NCI-H2171 (cell line): ENCODE results near the gene GFRA1.
"Not testable (repeated sequence)": the region's sequence is repeated elsewhere in the genome, so short reads cannot be mapped to it uniquely, and the experiment has no call there.

Source experiments
- DNase-seq: peaks from one replicate; lab custom pipeline; 2025; lab: John Stamatoyannopoulos, UW

GFRA1 gene

GRCh38 chr10:116063107-116063506 lies 209.9 kb downstream of the GFRA1 start:
- DNase-seq: no peak

- DNase-seq: no peak
These were observed 212.1 kb downstream of the GFRA1 start for GRCh38 chr10:116060864-116061263.

GRCh38 chr10:116059320-116059719 lies 213.7 kb downstream of the GFRA1 start:
- DNase-seq: no peak

GRCh38 chr10:116056445-116057293 lies 216.3 kb downstream of the GFRA1 start:
- no peak for DNase-seq

DNA sequence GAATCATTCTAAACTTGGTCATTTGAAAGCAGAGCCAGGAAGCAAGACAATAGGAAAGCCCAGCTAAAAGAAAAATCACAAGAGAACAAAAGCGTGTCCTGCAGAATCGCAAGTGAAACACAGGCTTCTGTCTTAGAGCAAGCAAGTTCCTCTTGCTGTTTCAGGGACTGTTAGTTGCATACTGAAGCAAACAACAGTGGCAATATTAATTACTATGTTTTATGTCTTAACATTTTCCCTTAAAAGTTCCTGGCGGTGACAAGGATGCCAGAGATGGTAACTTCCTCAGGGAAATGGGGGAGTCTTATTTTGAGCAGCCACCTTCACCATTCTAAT lies 217.1 kb downstream of the GFRA1 start:
- no peak for DNase-seq

DNA sequence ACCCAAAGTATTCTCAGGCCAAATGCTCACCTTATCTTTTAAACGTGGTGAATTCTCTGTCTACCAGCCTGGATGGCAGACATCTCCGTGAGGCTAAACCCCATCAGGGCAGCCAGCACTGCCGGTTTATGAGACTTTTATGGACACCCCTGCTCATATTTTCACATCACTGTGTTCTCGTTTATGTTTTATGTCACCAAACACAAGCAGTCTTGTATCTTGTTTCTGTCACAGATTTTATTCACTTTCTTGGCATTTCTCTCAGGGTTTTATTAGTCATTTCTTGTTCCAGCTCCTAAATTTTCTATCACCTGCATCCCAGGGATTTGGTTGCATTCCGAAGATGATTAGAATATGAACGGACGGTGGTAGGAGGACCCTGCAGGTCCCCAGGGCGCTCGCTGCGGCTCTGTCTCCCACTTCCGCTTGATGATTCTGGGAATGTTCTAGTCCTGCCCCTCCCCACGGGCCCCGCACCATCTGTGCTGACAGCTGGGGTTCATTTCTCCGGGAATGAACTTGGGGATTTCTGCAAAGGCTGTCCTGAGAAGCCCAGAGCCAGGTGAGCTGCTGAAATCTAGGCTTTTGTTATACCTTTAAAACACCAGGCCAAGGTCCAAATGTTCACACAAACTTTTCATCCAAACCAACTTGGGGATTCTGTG lies 217.6 kb downstream of the GFRA1 start:
- DNase-seq: peak; percentile 71

GRCh38 chr10:116053910-116054309 lies 219.1 kb downstream of the GFRA1 start:
- peak; percentile 57 for DNase-seq

GRCh38 chr10:116053009-116053730 lies 219.8 kb downstream of the GFRA1 start:
- not testable (repeated sequence) for DNase-seq

- DNase-seq: not testable (repeated sequence)
These were observed 220.5 kb downstream of the GFRA1 start for GRCh38 chr10:116052522-116052921.

GRCh38 chr10:116049974-116050304 lies 223.1 kb downstream of the GFRA1 start:
- no peak for DNase-seq

DNA sequence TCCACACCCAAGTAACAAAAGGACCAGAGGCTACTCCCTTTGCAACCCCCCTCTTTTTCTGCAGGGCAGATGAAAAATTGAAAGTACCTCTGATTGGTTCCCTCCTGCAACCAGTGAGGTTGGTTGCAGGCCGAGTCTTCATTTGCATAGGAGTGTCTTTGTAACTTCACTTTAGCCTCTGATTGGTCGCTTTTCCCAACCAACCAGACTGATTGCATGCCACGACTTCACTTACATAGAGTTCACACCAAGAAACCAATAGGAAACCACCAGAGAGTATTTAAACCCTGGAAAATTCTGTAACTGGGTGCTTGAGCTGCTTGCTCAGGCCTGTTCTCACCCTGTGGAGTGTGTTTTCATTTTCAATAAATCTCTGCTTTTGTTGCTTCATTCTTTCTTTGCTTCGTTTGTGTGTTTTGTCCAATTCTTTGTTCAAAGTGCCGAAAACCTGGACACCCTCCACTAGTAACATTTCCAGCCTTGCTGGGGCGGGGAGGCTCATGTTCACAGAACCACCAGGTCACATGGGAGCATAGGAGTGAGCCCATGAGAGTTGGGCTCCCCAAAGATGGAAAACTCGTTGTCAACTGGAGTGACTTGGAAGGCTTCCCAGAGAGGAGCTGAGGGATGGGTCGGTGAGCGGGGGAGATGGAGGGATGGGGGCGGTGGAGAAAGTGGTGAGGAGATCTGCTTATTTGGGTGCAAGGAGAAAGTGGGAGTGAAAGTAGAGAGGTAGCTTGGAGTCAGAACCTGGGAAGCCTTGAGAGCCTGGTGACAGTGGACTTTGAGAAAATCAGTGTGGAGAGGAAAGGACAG lies 223.6 kb downstream of the GFRA1 start:
- DNase-seq: no peak

- DNase-seq: no peak
These were observed 227.3 kb downstream of the GFRA1 start for GRCh38 chr10:116045366-116046356.

DNA sequence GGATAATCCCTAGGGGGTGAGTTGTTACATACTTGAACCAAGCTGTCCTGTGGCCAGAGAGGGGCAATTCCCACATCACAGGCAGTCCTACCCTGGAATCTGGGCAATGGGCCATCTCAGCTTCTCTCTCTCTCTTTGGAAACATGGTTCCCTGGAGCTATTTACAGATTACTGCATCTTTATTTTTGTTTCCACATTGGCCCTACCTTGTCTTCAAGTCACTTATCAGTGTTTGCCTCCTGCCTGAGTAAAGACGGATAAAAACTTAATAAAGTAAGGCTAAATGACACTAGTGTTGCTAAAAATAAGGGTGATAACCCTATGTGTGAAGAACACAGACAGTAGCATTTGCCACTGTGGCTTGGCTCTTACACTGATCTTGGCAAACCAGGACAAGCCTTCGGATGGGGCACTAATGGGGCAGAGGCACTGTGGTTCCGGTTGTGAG lies 228.2 kb downstream of the GFRA1 start:
- no peak for DNase-seq

GRCh38 chr10:116043861-116044260 lies 229.1 kb downstream of the GFRA1 start:
- DNase-seq: no peak

DNA sequence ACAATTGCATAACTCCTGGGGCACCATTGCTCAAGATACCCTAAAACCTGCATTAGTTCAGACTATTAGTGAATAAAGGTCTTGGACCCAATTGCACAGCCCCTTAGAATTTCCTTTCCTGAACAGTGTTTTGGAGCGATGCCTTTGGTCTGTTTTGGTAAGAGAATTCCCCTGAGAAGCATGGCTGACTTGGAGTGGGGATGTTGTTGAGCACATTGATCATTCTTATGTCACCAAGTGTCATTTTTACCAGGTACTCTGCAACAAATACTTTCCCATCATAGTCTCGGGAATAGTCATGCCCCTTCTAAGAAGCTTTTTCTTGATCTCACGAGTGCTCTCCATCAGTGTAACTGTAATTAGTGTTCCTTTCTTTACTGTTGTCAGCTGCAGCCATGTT lies 229.7 kb downstream of the GFRA1 start:
- no peak for DNase-seq

GRCh38 chr10:116041948-116042347 lies 231.1 kb downstream of the GFRA1 start:
- DNase-seq: no peak

DNA sequence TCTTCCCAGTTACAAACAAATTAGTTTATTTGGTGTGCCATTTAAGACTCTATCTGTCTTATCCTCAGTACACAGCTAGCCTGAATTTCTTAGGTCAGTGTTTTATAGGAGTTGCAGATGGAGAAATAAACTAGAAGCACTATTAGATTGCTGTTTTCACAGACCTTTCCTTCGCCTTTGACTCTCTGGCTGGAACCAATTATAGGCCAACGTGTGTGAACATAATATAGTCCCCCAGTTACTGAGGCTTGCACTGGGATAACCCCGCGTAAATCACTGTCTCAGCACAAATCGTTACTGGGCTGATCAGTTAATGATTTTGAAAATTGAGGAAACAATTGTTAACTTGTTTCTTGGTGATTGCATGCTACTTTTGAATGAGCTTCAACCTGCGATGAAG lies 233.4 kb downstream of the GFRA1 start:
- DNase-seq: no peak

DNA sequence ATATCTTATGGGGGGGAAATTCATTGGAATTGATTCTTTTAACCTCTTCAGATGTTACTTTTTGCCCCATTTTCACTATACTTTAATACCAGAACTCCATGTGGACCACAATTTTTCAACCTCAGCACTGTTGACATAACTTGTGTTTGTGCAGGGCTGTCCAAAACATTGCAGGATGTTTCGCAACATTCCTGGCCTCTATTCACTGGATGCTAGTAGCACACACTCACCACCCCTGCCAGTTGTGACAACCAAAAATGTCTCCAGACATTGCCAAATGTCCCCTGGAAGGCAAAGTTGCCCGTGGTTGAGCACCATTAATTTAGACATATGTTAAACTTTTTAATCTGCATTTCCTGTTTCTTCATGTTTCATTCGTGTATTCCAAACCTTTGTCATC lies 234.7 kb downstream of the GFRA1 start:
- no peak for DNase-seq

GRCh38 chr10:116035406-116035805 lies 237.6 kb downstream of the GFRA1 start:
- not testable (repeated sequence) for DNase-seq

GRCh38 chr10:116030576-116030975 lies 242.4 kb downstream of the GFRA1 start:
- no peak for DNase-seq

GRCh38 chr10:116029826-116030225 lies 243.2 kb downstream of the GFRA1 start:
- no peak for DNase-seq
